Fibroblast of lung (primary cell): Measurements from ENCODE around the gene IGFN1. TPM values are rescaled to one million over a fixed set of nuclear protein-coding genes. Genes with fewer than 3 reads are reported as not detected.

ENCODE experiments used
- DNase-seq, 2 donors: peaks; one replicate each; pipeline versions ENCODE4 v3.0.0 to v3.0.0-alpha.2; 2010; ENCODE audit warnings: low read depth in 2 of 2
- H2AFZ ChIP-seq: 2 replicates; pipeline ENCODE4 v1.5.1; 2012; ENCODE audit warnings: low read length, control low read depth, inconsistent platforms
- H3K27ac ChIP-seq: 2 replicates; pipeline ENCODE4 v1.5.1; 2011; ENCODE audit warnings: low read length, control low read depth; ENCODE audit not compliant: insufficient read depth
- H3K27me3 ChIP-seq: 2 replicates; pipeline ENCODE4 v1.5.1; 2011; ENCODE audit warnings: mild to moderate bottlenecking, low read length; ENCODE audit not compliant: control insufficient read depth, insufficient read depth
- H3K36me3 ChIP-seq: 2 replicates; pipeline ENCODE4 v1.5.1; 2011; ENCODE audit warnings: low read length; ENCODE audit not compliant: control insufficient read depth, insufficient read depth
- H3K4me1 ChIP-seq: 2 replicates; pipeline ENCODE4 v1.5.1; 2011; ENCODE audit warnings: low read length; ENCODE audit not compliant: control insufficient read depth, insufficient read depth; ENCODE audit errors: extremely low read depth
- H3K4me2 ChIP-seq: 2 replicates; pipeline ENCODE4 v1.5.1; 2011; ENCODE audit warnings: low read length, control low read depth; ENCODE audit not compliant: insufficient read depth; ENCODE audit errors: extremely low read depth
- H3K4me3 ChIP-seq, 4 experiments: fragments of 200-600 bp in 1 of 4; sonication (generic) in 1 of 4; replicated peaks in 1 of 4; 2 replicates each; pipeline ENCODE4 v1.5.1; 2011 to 2016; ENCODE audit warnings: low read length in 4 of 4, low read depth in 3 of 4, mild to moderate bottlenecking in 3 of 4, control low read depth in 2 of 4, inconsistent platforms in 1 of 4, mixed read lengths in 1 of 4; ENCODE audit not compliant: insufficient read depth in 1 of 4; ENCODE audit errors: control extremely low read depth in 1 of 4
- H3K79me2 ChIP-seq: 2 replicates; pipeline ENCODE4 v1.5.1; 2012; ENCODE audit warnings: mild to moderate bottlenecking, low read length, inconsistent platforms; ENCODE audit not compliant: control insufficient read depth, insufficient read depth
- H3K9ac ChIP-seq: 2 replicates; pipeline ENCODE4 v1.5.1; 2011; ENCODE audit warnings: mild to moderate bottlenecking, low read length, control low read depth; ENCODE audit not compliant: insufficient read depth
- H3K9me3 ChIP-seq: 2 replicates; pipeline ENCODE4 v1.5.1; 2012; ENCODE audit warnings: low read depth, low read length; ENCODE audit not compliant: control insufficient read depth, insufficient read depth
- H4K20me1 ChIP-seq: 2 replicates; pipeline ENCODE4 v1.5.1; 2011; ENCODE audit warnings: low read length; ENCODE audit not compliant: control insufficient read depth, insufficient read depth; ENCODE audit errors: extremely low read depth
- CTCF ChIP-seq, 2 donors: IDR thresholded peaks in 1 of 2; conservative IDR thresholded peaks in 1 of 2; 1 replicate in 1 of 2; 2 replicates in 1 of 2; pipeline ENCODE4 v1.5.1; 2011 to 2012; ENCODE audit warnings: low read length in 2 of 2, control low read depth in 1 of 2, inconsistent platforms in 1 of 2, low read depth in 1 of 2, mild to moderate bottlenecking in 1 of 2
- EZH2 ChIP-seq: IDR thresholded peaks from 2 replicates; pipeline ENCODE4 v1.5.1; 2012; ENCODE audit warnings: low read length, control low read depth, mild to moderate bottlenecking; ENCODE audit errors: missing control alignments
- polyA plus RNA-seq, 2 donors: library from polyadenylated mRNA; depleted of rRNA in 1 of 2; stranded (reverse) in 1 of 2; unstranded in 1 of 2; fragments of >200 nt; gene quantifications; 2 replicates each; pipeline ENCODE4 v1.2.1, GENCODE V29; 2011 to 2012; ENCODE audit warnings: missing spikeins in 1 of 2
- total RNA-seq: library from RNA; depleted of rRNA; stranded (reverse); fragments of >200 nt; gene quantifications from 2 replicates; pipeline ENCODE4 v1.2.1, GENCODE V29; 2014

Gene IGFN1
- total and polyA plus RNA-seq, 2 donors (not counting 1 experiment from before 2014, with no cell fraction given), result 0.17 TPM; not detected in 1

- Histone ChIP-seq H3K9ac (no peak overlapping the region), H3K4me3 (no peak overlapping the region), H2AFZ (no peak overlapping the region), H3K4me1 (peaks cover 1% of the 10 kb centered on the region), H3K4me2 (no peak overlapping the region), H3K27ac (no peak overlapping the region), H3K9me3 (no peaks in the 10 kb centered on the region), H3K79me2 (no peaks in the 10 kb centered on the region), H3K27me3 (peaks cover 12% of the 10 kb centered on the region), H4K20me1 (no peaks in the 10 kb centered on the region), H3K36me3 (no peaks in the 10 kb centered on the region)
- no peak for DNase-seq
- TF ChIP-seq EZH2 (no peak), CTCF (conservative IDR thresholded peaks at IDR 0.05 in 1 of 2, IDR thresholded peaks at IDR 0.05 in 1 of 2; ENCODE audit: low read depth in 1 of 2, low read length in 2 of 2) (no peak)
These were observed 10.5 kb upstream of the IGFN1 start for GRCh38 chr1:201180141-201180540.

GRCh38 chr1:201180901-201181300, 9.7 kb upstream of the IGFN1 start:
- H3K79me2 ChIP-seq, result no peaks in the 10 kb centered on the region
- no peak for TF ChIP-seq CTCF (conservative IDR thresholded peaks at IDR 0.05 in 1 of 2, IDR thresholded peaks at IDR 0.05 in 1 of 2; ENCODE audit: low read depth in 1 of 2, low read length in 2 of 2)
- TF ChIP-seq EZH2, result no peak
- H3K4me1 ChIP-seq, result peaks cover 5% of the 10 kb centered on the region
- no peaks in the 10 kb centered on the region for H3K9me3 ChIP-seq
- H2AFZ ChIP-seq, result no peak overlapping the region
- no peak overlapping the region for H3K4me3 ChIP-seq
- DNase-seq, result no peak
- no peaks in the 10 kb centered on the region for H3K36me3 ChIP-seq
- H3K4me2 ChIP-seq, result no peak overlapping the region
- no peaks in the 10 kb centered on the region for H4K20me1 ChIP-seq
- H3K27ac ChIP-seq, result no peak overlapping the region
- no peak overlapping the region for H3K9ac ChIP-seq
- peaks cover 12% of the 10 kb centered on the region for H3K27me3 ChIP-seq

- Histone ChIP-seq H3K9me3 (no peaks in the 10 kb centered on the region), H3K27me3 (peaks cover 12% of the 10 kb centered on the region), H3K9ac (no peak overlapping the region), H2AFZ (no peak overlapping the region), H4K20me1 (no peaks in the 10 kb centered on the region), H3K27ac (no peak overlapping the region), H3K4me2 (no peak overlapping the region), H3K79me2 (no peaks in the 10 kb centered on the region), H3K4me1 (peaks cover 5% of the 10 kb centered on the region), H3K36me3 (no peaks in the 10 kb centered on the region), H3K4me3 (no peak overlapping the region)
- no peak for DNase-seq
- TF ChIP-seq CTCF (conservative IDR thresholded peaks at IDR 0.05 in 1 of 2, IDR thresholded peaks at IDR 0.05 in 1 of 2; ENCODE audit: low read depth in 1 of 2, low read length in 2 of 2) (no peak), EZH2 (no peak)
These were observed 9.3 kb upstream of the IGFN1 start for GRCh38 chr1:201181323-201181722.
